Thoracic aorta (tissue), 2 donors: ENCODE measurements around the gene RNU6-1. TPM values are rescaled to one million over a fixed set of nuclear protein-coding genes. Genes with fewer than 3 reads are reported as not detected.

ENCODE experiments used
- ATAC-seq: fragments of 150-250 bp; one replicate; pipeline ENCODE4 v1.8.0; 2017; ENCODE audit warnings: low read depth; ENCODE audit not compliant: insufficient number of reproducible peaks, low FRiP score
- DNase-seq: peaks from one replicate; pipeline ENCODE4 v3.0.0-alpha.2; 2020; ENCODE audit warnings: low spot score
- H3K27ac ChIP-seq, 2 donors: fragments of 200-600 bp; sonication (generic); 1 replicate in 1 of 2; 2 replicates in 1 of 2; pipeline ENCODE4 v1.5.1; 2016; ENCODE audit warnings: mild to moderate bottlenecking in 2 of 2, moderate library complexity in 2 of 2
- H3K27me3 ChIP-seq: fragments of 200-600 bp; sonication (generic); replicated peaks from 2 replicates; pipeline ENCODE4 v1.6.0; 2016; ENCODE audit warnings: mild to moderate bottlenecking; ENCODE audit not compliant: insufficient read depth
- H3K36me3 ChIP-seq: fragments of 200-600 bp; sonication (generic); one replicate; pipeline ENCODE4 v1.5.1; 2016
- H3K4me1 ChIP-seq, 2 donors: fragments of 200-600 bp; sonication (generic); 1 replicate in 1 of 2; 2 replicates in 1 of 2; pipeline versions ENCODE4 v1.5.1 to v1.6.0; 2016; ENCODE audit warnings: low read depth in 2 of 2, mild to moderate bottlenecking in 1 of 2; ENCODE audit not compliant: control insufficient read depth in 1 of 2
- H3K4me3 ChIP-seq: fragments of 200-600 bp; sonication (generic); 2 replicates; pipeline ENCODE4 v1.5.1; 2016; ENCODE audit warnings: mild to moderate bottlenecking
- H3K9me3 ChIP-seq: fragments of 200-600 bp; sonication (generic); 2 replicates; pipeline ENCODE4 v1.5.1; 2016
- total RNA-seq, 2 donors: library from RNA; depleted of rRNA; stranded (reverse); fragments of >200 nt; gene quantifications; one replicate each; pipeline versions ENCODE4 v1.1.0 to v1.2.3, GENCODE V29; 2016
- TF ChIP-seq, protein P1 (sequence below): fragments of 200-600 bp; sonication (generic); IDR thresholded peaks from one replicate; pipeline ENCODE4 v1.5.1; 2019; ENCODE audit warnings: antibody characterized with exemption

RNU6-1 gene
- total RNA-seq, 2 donors from 2014 or later: not detected

DNA sequence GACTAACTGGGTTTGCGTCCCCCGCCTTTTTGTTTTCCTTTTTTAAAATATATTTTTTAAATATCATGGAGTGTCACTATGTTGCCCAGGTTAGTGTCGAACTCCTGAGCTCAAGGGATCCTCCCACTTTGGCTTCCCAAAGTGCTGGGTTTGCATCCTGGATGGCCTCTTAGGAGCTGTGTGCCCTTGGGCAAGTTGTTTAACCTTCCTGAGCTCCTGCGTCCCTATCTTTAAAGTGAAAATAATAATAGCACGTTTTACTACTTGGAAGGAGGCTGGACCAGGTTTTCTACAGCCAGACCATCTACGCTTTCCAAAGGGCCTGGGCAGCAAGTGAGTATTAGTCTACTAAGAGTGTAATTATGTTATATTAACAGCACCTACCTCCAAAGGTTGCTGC, 44.2 kb upstream of the RNU6-1 start:
- peak overlapping the region; percentile 64 to 66 for H3K27ac ChIP-seq
- H3K27me3 ChIP-seq: no peaks in the 10 kb centered on the region
- H3K4me1 ChIP-seq: peaks cover 0 to 28% of the 10 kb centered on the region in 2 donors
- H3K9me3 ChIP-seq: no peaks in the 10 kb centered on the region
- DNase-seq: no peak
- H3K36me3 ChIP-seq: no peaks in the 10 kb centered on the region
- no peak for ATAC-seq
- H3K4me3 ChIP-seq: peak overlapping the region; percentile 79
- TF ChIP-seq, protein P1, sequence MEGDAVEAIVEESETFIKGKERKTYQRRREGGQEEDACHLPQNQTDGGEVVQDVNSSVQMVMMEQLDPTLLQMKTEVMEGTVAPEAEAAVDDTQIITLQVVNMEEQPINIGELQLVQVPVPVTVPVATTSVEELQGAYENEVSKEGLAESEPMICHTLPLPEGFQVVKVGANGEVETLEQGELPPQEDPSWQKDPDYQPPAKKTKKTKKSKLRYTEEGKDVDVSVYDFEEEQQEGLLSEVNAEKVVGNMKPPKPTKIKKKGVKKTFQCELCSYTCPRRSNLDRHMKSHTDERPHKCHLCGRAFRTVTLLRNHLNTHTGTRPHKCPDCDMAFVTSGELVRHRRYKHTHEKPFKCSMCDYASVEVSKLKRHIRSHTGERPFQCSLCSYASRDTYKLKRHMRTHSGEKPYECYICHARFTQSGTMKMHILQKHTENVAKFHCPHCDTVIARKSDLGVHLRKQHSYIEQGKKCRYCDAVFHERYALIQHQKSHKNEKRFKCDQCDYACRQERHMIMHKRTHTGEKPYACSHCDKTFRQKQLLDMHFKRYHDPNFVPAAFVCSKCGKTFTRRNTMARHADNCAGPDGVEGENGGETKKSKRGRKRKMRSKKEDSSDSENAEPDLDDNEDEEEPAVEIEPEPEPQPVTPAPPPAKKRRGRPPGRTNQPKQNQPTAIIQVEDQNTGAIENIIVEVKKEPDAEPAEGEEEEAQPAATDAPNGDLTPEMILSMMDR: no peak

DNA sequence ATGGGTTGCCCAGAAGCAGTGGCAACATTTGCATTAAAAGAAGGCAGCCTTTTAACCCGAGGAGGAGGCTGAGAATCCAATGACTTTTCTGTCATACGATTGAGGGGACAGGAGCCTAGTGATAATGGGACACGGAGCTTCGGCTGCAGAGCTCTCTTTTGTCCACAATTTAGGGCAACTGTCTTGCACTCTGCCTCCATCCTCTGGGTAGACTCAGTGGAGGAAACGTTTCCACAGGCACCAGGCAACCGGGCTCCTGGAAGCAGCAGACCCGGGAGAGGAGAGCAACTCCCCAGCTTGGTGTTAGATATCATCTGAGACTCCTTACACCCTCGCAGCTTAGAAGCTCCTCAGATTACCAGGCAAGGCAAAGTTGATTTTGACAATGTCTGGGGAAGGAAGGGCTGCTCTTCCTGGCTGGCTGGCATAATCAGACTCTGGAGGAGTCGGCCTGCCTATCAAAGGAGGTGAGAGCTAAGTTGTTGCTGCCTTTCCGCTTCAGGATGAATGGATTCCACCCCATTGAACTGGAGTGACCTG, 43.5 kb upstream of the RNU6-1 start:
- Histone ChIP-seq H3K4me3 (no peak overlapping the region), H3K27me3 (no peaks in the 10 kb centered on the region), H3K27ac (peak overlapping the region in 1 of 2 donors; percentile 1), H3K36me3 (no peaks in the 10 kb centered on the region), H3K4me1 (peaks cover 0 to 28% of the 10 kb centered on the region in 2 donors), H3K9me3 (no peaks in the 10 kb centered on the region)
- ATAC-seq (no peak), DNase-seq (no peak)
- TF ChIP-seq, protein P1: no peak

DNA sequence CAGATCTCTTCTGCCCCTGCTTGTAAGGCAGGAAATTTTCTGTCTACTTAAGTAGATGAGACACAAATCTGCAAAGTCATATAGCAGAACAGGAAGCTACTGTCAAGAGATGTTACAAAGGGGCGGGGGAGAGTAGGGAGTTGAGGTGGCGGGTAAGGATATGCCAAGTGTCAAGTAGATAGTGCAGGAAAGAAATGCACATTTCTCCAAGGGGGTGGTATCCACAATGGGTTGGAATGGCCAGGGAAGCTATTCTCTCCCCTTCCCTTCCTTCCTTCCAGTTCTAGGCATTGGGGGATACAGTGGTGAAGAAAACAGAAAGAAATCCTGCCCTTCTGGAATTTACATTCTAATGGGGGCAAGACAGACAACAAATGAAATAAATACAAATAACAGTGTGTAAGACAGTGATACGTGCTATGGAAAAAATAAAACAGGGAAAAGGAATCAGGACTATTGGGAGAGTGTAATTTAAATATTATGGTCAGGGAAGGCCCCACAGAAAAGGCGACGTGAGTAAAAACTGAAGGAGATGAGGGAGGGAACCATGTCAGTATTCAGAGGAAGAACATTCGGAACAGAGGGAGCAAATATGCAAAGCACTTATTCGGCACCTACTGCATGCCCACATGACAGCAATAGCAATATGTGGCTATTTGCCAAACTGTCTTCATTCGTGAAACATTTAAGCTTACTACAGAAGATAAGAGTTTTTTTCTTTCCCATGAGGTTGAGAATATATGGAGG, 42.8 kb upstream of the RNU6-1 start:
- Histone ChIP-seq H3K9me3 (no peaks in the 10 kb centered on the region), H3K27ac (no peak overlapping the region), H3K36me3 (no peaks in the 10 kb centered on the region), H3K4me1 (peaks cover 0 to 28% of the 10 kb centered on the region in 2 donors), H3K4me3 (no peak overlapping the region), H3K27me3 (no peaks in the 10 kb centered on the region)
- DNase-seq (no peak), ATAC-seq (no peak)
- TF ChIP-seq, protein P1: no peak

DNA sequence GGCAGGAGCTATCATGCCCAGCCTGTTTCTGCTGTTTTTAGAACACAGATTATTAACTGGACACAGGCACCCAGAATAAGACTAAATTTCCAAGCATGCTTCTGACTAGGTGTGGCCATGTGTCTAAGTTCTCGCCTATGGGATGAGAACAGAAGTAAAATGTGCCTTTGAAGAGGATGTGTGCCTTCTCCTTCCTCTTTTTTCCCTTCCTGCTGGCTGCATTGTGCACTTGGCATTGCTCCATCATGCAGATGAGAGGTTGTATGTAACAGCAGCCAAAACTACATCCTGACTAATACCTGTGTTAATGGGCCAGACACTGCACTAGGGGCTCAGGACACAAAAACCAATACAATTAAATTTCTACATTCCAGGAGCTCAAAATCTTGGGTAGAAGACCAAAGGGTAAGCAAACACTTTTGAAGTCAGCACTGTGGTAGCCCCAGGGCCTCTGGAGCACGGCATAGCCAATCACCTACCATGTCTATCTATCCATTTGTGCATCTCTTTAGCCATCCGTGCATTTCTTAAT, 40.9 kb upstream of the RNU6-1 start:
- Histone ChIP-seq H3K27ac (no peak overlapping the region), H3K27me3 (no peaks in the 10 kb centered on the region), H3K36me3 (no peaks in the 10 kb centered on the region), H3K4me3 (no peak overlapping the region), H3K4me1 (peaks cover 0 to 25% of the 10 kb centered on the region in 2 donors), H3K9me3 (no peaks in the 10 kb centered on the region)
- TF ChIP-seq, protein P1: no peak
- ATAC-seq: no peak
- DNase-seq: no peak

DNA sequence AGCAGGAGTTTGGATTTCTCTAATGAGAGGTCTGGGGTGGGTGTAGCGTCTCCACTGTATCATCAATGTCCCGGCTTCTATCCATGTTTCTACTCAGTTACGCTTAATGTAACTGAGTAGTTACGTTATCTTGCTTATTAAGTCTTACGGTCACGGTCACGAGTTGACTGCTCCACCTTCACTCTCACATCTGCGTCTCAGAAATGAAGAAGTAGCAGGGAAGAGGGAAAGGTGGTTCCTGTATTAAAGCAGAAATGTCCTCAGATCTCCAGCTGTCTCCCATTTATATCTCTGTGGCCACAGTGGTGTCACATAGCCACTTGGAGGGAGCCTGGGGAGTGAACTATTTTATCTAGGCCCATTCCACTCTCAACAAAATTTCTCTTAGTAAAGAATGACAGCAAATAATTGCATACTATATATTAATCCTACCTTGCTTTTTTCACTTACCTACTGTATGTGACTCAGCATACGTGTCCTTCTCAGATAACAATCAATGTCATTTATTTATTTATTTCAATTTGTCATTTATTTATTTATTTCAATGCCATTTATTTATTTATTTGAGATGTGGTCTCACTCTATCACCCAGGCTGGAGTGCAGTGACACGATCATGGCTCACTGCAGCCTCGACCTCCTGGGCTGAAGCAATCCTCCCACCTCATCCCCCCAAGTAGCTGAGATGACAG, 39.7 kb upstream of the RNU6-1 start:
- no peaks in the 10 kb centered on the region for H3K9me3 ChIP-seq
- DNase-seq: no peak
- ATAC-seq: no peak
- H3K36me3 ChIP-seq: no peaks in the 10 kb centered on the region
- peaks cover 0 to 17% of the 10 kb centered on the region in 2 donors for H3K4me1 ChIP-seq
- TF ChIP-seq, protein P1: no peak
- no peak overlapping the region for H3K27ac ChIP-seq
- no peaks in the 10 kb centered on the region for H3K27me3 ChIP-seq
- no peak overlapping the region for H3K4me3 ChIP-seq
